ENCODE data around the gene RARA. TPM values are rescaled to one million over a fixed set of nuclear protein-coding genes. Genes with fewer than 3 reads are reported as not detected.

RARA gene
- total RNA-seq, 1 experiment from 2014 or later = 21.8 TPM

DNA sequence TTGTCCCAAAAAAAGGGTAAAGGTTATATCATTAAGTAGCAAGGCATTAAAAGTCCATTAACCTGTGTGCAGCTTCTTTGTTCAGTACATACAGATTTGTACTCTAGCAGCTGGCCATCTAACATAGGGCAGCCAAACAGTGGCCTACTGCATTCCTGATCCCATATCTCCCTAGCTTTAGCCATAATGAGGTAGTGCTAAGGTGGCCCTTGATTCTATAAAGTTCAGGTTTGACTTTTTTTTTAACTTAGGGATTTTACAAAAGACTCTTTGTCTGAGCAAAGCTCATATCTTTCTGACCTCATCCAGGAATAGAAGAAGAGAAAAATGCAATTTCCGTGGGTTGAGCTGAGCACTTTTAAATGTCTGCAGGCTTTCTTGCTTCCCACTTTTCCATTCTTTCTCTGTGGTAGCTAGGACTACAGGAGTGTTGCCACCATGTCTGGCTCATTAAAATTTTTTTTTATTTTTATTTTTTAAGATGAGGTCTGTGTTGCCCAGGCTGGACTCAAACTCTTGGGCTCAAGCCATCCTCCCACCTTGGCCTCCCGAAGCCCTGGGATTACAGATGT, 40.8 kb upstream of the RARA start:
- intact Hi-C loops (cut with micrococcal nuclease; ENCODE audit: unreplicated experiment) = no loop called here
- ChIA-PET POLR2A (ENCODE audit: unreplicated experiment) (interaction anchor here (0.6 kb wide), 1 partner anchor 24 kb away, joined by 6 read pairs; no protein-coding TSS in a partner anchor), CTCF (no interaction called here)
- H4K20me1 ChIP-seq (ENCODE audit: insufficient read depth) = no peaks in the 10 kb centered on the region
- no peak overlapping the region for H3K4me3 ChIP-seq
- H3K79me2 ChIP-seq (ENCODE audit: low read depth) = no peaks in the 10 kb centered on the region
- H3F3A ChIP-seq (ENCODE audit: insufficient read depth, low read depth) = no peaks in the 10 kb centered on the region; the same call in 1 of the 2 replicates
- no peak for DNase-seq
- no peak overlapping the region for H2AFZ ChIP-seq
- H3K9me3 ChIP-seq (ENCODE audit: insufficient read depth, low read depth) = no peaks in the 10 kb centered on the region
- no TSS peak for BruUV-seq (replicated peaks)
- TF ChIP-seq, protein P1, sequence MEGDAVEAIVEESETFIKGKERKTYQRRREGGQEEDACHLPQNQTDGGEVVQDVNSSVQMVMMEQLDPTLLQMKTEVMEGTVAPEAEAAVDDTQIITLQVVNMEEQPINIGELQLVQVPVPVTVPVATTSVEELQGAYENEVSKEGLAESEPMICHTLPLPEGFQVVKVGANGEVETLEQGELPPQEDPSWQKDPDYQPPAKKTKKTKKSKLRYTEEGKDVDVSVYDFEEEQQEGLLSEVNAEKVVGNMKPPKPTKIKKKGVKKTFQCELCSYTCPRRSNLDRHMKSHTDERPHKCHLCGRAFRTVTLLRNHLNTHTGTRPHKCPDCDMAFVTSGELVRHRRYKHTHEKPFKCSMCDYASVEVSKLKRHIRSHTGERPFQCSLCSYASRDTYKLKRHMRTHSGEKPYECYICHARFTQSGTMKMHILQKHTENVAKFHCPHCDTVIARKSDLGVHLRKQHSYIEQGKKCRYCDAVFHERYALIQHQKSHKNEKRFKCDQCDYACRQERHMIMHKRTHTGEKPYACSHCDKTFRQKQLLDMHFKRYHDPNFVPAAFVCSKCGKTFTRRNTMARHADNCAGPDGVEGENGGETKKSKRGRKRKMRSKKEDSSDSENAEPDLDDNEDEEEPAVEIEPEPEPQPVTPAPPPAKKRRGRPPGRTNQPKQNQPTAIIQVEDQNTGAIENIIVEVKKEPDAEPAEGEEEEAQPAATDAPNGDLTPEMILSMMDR (conservative IDR thresholded peaks at IDR 0.05) = no peak
- no peak for TF ChIP-seq EZH2 (IDR thresholded peaks at IDR 0.05; ENCODE audit: low read depth)
- H3K9me2 ChIP-seq (ENCODE audit: insufficient read depth) = no peaks in the 10 kb centered on the region
- no peak overlapping the region for H3K4me2 ChIP-seq
- H3K27me3 ChIP-seq (ENCODE audit: insufficient read depth, low read depth) = no peaks in the 10 kb centered on the region
- H3K4me1 ChIP-seq (replicated peaks; ENCODE audit: insufficient read depth) = no peaks in the 10 kb centered on the region
- H3K27ac ChIP-seq = no peak overlapping the region
- 0 out of 2 replicates have a peak, but pooled peaks cover 9% of the 10 kb centered on the region for H3K36me3 ChIP-seq (ENCODE audit: low read depth)

DNA sequence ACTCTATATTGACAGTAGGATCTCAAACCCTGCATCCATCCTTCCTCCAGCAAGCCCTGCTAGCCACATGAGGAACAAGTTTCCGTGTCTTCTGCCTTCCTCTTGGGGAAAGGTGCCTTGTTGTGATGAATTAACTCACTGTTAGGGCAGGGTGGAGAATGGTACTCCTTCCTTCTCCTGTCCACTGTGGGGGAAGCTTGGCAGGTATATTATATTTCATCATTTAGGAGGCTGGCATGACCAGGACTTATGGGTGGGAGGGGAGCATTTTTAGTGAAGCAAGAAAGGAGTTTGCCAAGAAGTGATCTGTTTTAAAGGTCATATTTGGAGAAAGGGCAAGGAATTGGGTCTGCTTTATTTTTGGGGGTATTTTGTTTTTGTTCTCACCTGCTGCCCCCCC, 30.6 kb upstream of the RARA start:
- CTCF ChIA-PET = no interaction called here

DNA sequence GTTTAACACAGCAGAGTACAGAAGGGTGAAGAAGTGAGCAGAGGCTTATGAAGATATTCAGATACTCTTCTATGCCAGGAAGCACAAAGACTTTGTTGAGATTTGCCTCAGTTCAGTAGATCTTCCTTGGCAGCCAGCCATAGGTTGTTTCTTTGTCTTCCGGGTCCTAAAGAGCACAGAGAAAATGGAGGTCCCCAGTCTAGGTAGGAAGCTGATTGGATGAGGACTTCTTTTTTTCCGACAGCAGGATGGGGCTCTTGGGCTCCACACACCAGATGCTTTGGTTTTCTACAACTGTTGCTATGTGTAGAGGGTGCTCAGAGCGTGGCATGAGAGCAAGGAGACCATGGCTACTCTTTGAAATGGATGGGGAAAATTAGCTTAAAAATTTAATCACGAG, 29.6 kb upstream of the RARA start:
- no peak overlapping the region for H3K4me2 ChIP-seq
- TF ChIP-seq, protein P1 (conservative IDR thresholded peaks at IDR 0.05) = no peak
- TF ChIP-seq EZH2 (IDR thresholded peaks at IDR 0.05; ENCODE audit: low read depth) = no peak
- ChIA-PET POLR2A (ENCODE audit: unreplicated experiment) (no interaction called here), CTCF (no interaction called here)
- H3K9me2 ChIP-seq (ENCODE audit: insufficient read depth) = no peaks in the 10 kb centered on the region
- H3K9me3 ChIP-seq (ENCODE audit: insufficient read depth, low read depth) = no peaks in the 10 kb centered on the region
- peaks cover 33% of the 10 kb centered on the region for H3F3A ChIP-seq (ENCODE audit: insufficient read depth, low read depth)
- no peaks in the 10 kb centered on the region for H3K79me2 ChIP-seq (ENCODE audit: low read depth)
- no peaks in the 10 kb centered on the region for H3K27me3 ChIP-seq (ENCODE audit: insufficient read depth, low read depth)
- no TSS peak for BruUV-seq (replicated peaks)
- H2AFZ ChIP-seq = no peak overlapping the region
- 0 out of 2 replicates have a peak, but pooled peaks cover 14% of the 10 kb centered on the region for H3K36me3 ChIP-seq (ENCODE audit: low read depth)
- no peak for DNase-seq
- peaks cover 32% of the 10 kb centered on the region for H3K4me1 ChIP-seq (replicated peaks; ENCODE audit: insufficient read depth)
- no peak overlapping the region for H3K27ac ChIP-seq
- intact Hi-C loops (cut with micrococcal nuclease; ENCODE audit: unreplicated experiment) = no loop called here
- H3K4me3 ChIP-seq = no peak overlapping the region
- H4K20me1 ChIP-seq (ENCODE audit: insufficient read depth) = no peaks in the 10 kb centered on the region

More for the DNA sequence above, 30.6 kb upstream of the RARA start:
- Histone ChIP-seq H3K27me3 (ENCODE audit: insufficient read depth, low read depth) (no peaks in the 10 kb centered on the region), H3K79me2 (ENCODE audit: low read depth) (no peaks in the 10 kb centered on the region), H3K4me3 (no peak overlapping the region), H3K36me3 (ENCODE audit: low read depth) (peaks cover 20% of the 10 kb centered on the region), H3K9me2 (ENCODE audit: insufficient read depth) (no peaks in the 10 kb centered on the region), H4K20me1 (ENCODE audit: insufficient read depth) (no peaks in the 10 kb centered on the region), H2AFZ (no peak overlapping the region), H3K27ac (no peak overlapping the region), H3F3A (ENCODE audit: insufficient read depth, low read depth) (peaks cover 24% of the 10 kb centered on the region), H3K4me1 (replicated peaks; ENCODE audit: insufficient read depth) (peaks cover 22% of the 10 kb centered on the region), H3K9me3 (ENCODE audit: insufficient read depth, low read depth) (no peaks in the 10 kb centered on the region), H3K4me2 (no peak overlapping the region)
- intact Hi-C loops (cut with micrococcal nuclease; ENCODE audit: unreplicated experiment) = no loop called here
- no TSS peak for BruUV-seq (replicated peaks)
- POLR2A ChIA-PET (ENCODE audit: unreplicated experiment) = interaction anchor here (0.7 kb wide), 1 partner anchor 471 kb away, joined by 3 read pairs; no protein-coding TSS in a partner anchor
- TF ChIP-seq, protein P1 (conservative IDR thresholded peaks at IDR 0.05) = no peak
- no peak for TF ChIP-seq EZH2 (IDR thresholded peaks at IDR 0.05; ENCODE audit: low read depth)
- no peak for DNase-seq

Data from PC-9 (cell line).